IPS-18c (cell line): Measurements from ENCODE around the gene TNFRSF14.

Experiments used
- H3K4me3 ChIP-seq: 2 replicates; pipeline ENCODE4 v1.7.0; 2013; ENCODE audit warnings: low read depth, mild to moderate bottlenecking, low read length, moderate library complexity; ENCODE audit not compliant: insufficient read depth
- H3K9me3 ChIP-seq: one replicate; pipeline ENCODE4 v1.6.1; 2013; ENCODE audit warnings: mild to moderate bottlenecking, low read length, moderate library complexity; ENCODE audit not compliant: control insufficient read depth, insufficient read depth

TNFRSF14 gene

GRCh38 chr1:2609319-2610035 is 53.3 kb downstream of the TNFRSF14 start:
- no peaks in the 10 kb centered on the region for H3K9me3 ChIP-seq

GRCh38 chr1:2610036-2610959 is 54.1 kb downstream of the TNFRSF14 start:
- no peak overlapping the region; the same call in 1 of the 2 replicates for H3K4me3 ChIP-seq
- no peaks in the 10 kb centered on the region for H3K9me3 ChIP-seq

More at GRCh38 chr1:2609319-2610035, 53.3 kb downstream of the TNFRSF14 start:
- H3K4me3 ChIP-seq = no peak overlapping the region

- Histone ChIP-seq H3K9me3 (peaks cover 2% of the 10 kb centered on the region), H3K4me3 (no peak overlapping the region; the same call in 1 of the 2 replicates)
Measured at GRCh38 chr1:2611031-2611501, 54.9 kb downstream of the TNFRSF14 start.

GRCh38 chr1:2611621-2612437 is 55.7 kb downstream of the TNFRSF14 start:
- H3K9me3 ChIP-seq = peaks cover 2% of the 10 kb centered on the region
- no peak overlapping the region for H3K4me3 ChIP-seq

GRCh38 chr1:2612591-2613365 is 56.6 kb downstream of the TNFRSF14 start:
- Histone ChIP-seq H3K9me3 (peaks cover 2% of the 10 kb centered on the region), H3K4me3 (no peak overlapping the region)
